ENCODE measurements around the gene KLHL13. TPM values are rescaled to one million over a fixed set of nuclear protein-coding genes. Genes with fewer than 3 reads are reported as not detected.
A peak's percentile ranks its signal among the peaks of the same experiment; 100 is the strongest.
"Not testable (repeated sequence)": the region's sequence is repeated elsewhere in the genome, so short reads cannot be mapped to it uniquely, and the experiment has no call there.

The KLHL13 gene
- total RNA-seq, 1 donor from 2014 or later = under 0.01 TPM

DNA sequence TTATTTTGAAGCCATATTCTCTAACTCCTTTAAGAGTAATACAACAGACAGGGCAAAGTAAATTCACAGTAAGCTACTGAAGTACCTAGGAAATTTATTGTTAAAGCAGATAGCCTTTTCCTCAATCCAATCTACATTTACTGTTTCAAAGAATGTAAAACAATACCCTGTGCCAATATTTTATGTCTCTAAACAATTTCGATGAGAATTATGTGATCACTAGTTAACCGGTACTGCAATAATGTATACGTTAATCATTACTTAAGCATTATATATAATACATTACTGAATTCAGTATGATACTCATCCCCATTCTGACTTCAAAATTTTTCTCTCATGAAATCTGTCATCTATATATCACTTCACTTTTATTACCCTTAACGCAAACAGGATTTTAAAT, 28.5 kb downstream of the KLHL13 start:
- DNase-seq (ENCODE audit: low read depth in 2 of 2) = no peak

DNA sequence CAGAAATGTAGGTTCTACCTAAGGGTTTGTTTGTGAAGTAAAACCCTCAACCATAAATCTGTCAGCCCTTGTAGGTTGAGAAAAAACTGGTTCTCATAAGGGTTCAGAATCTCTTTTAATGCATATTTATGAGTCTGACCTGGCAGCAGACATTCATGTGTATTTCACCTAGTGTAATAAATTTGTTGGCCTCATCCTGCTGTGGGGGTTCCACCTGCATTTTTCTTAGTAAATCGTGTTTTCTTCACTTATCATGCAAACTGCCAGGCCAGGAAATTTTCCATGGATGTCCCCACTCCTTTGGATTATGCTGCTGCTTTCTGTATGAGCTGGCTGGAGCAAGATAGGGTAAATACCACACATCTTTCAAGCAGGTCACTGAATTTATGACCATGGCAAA, 42.4 kb downstream of the KLHL13 start:
- DNase-seq (ENCODE audit: low read depth in 2 of 2) = no peak

DNA sequence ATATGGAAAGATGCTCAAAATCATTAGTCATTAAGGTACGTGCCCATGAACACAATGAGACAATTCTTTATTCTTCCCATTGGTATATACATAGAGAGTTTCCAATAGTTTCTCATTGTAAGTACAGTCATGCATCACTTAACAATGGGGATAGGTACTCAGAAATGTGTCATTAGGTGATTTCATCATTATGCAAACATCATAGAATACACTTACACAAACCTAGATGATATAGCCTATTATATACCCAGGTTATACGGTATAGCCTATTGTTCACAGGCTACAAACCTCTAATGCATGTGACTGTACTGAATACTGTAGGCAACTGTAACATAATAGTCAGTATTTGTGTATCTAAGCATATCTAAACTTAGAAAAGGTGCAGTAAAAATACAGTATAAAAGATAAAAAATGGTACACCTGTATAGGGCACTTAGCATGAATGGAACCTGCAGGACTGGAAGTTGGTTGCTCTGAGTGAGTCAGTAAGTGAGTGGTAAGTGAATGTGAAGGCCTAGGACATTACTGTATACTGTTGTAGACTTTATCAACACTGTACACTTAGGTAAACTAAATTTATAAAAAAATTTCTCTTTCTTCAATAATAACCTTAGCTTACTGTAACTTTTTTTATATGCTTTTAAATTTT, 49.6 kb downstream of the KLHL13 start:
- no peak for DNase-seq (ENCODE audit: low read depth in 2 of 2)

DNA sequence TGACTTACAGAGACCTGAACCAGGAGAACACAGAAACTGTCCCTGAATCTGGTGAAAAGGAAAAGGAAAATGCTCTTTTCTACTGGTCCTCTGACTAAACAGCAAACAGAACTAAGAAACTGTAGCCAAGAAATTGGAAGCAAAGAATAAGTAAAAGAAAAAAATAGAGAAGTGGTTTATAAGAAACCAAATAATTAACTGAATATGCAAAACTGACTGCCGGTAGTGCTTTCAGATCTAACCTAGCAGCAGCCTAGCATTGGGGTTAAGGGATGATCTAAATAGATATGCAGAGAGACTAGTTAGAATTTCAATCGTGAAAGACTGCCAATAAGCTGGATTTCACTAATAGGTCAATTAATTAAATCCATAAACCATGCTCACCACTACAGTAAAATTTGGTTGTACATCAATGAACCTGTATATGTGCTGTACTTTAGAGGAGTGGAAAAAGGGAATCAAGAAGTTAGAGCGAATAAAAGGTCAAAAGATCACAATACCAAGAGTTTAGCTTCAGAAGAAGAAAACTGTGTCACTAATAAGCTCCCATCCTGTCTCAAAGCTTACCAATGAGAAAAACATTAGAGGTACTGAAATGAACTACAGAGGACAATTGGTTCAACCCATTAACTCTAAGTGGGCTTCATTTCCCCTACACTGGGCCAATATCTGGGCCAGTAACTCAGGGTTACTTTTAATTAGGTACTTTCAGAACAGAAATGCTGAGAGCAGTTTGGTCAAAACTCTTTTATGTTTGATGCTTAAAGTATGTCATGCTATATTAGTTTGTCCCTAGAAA, 53.6 kb downstream of the KLHL13 start:
- DNase-seq (ENCODE audit: low read depth in 2 of 2) = no peak

DNA sequence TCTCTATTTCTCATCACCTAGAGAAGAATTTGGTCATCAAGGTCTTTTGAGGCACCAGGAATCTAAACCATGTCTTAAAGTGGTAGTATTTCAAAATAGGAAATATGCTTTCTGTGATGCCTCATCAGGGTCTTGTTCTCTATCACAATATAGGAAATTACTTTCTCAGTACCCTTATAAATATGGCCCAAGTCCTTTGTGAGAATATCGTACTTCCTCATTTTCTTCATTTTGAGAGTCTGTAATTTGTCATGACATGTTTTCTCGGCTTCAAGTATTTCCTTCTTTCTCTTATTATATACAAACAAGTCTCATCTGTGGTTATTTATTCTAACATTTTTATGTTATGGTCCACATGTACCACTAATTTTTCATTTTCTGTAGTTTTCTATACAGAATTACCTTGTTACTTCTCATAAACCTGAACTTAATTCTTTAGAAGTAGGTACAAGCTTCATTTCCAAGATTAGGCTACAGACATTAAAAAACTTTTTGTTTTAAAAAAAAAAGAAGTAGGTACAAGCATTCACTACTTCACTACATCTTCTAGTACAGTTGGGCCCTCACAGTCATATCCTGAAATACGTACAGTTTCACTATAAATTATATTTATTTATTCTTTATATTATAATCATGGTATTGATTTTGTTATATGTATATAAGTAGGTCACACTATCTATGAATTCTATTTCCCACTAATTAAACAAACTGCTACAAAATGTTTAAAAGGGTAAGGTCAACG, 54.4 kb downstream of the KLHL13 start:
- no peak for DNase-seq (ENCODE audit: low read depth in 2 of 2)

DNA sequence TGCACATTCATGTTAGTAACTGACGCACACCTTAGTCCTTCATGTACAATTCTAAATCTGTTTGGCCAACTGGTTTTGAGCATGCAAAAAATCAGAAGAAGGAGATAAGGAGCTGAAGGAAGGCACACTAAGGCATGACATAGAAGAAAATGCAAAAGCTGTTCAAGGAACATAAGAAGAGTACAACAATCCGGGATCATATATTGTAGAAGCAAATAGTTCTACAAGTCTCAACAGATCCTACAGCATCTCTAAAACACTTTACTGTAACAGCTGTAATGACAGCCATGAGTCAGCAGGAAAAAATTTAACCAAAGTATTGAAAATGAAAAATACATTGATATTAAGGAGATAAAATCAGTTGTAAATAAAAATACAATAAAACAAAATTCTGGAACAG, 57.7 kb downstream of the KLHL13 start:
- DNase-seq (ENCODE audit: low read depth in 2 of 2) = no peak

DNA sequence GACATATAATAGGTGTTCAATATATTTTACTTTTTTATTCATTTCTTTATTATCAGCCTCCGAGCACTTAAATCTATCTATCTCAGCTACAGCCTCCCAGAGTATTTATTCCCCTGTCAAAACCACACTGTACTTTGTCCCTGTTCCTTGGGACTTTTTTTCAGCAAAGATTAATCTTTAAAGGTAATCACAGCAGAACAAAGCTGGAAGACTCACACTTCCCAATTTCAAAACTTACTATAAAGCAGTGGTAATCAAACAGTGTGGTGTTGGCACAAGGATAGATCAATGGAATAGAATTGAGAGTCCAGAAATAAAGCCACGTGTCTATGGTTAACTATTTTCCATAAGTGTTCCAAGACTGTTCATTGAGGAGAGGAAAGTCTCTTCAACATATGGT, 59.7 kb downstream of the KLHL13 start:
- DNase-seq (ENCODE audit: low read depth in 2 of 2) = no peak

DNA sequence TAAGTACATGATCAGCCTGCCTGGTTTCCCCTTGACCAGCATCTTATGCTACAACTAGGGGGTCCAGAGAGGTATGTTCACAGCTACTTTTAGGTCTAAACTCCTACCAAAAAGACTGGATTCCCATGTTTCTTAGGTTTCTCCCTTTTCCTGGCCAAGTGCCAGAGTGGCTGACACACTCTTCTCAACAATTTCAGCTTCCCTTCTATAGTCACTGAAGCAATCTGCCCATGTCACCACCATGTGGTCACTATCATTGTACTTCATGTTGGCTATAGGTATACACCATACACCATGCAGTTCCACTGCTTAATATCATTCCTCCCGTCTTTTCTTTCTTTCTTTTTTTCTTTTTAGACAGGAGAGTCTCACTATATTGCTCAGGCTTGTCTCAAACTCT, 66.9 kb downstream of the KLHL13 start:
- DNase-seq (ENCODE audit: low read depth in 2 of 2) = no peak

DNA sequence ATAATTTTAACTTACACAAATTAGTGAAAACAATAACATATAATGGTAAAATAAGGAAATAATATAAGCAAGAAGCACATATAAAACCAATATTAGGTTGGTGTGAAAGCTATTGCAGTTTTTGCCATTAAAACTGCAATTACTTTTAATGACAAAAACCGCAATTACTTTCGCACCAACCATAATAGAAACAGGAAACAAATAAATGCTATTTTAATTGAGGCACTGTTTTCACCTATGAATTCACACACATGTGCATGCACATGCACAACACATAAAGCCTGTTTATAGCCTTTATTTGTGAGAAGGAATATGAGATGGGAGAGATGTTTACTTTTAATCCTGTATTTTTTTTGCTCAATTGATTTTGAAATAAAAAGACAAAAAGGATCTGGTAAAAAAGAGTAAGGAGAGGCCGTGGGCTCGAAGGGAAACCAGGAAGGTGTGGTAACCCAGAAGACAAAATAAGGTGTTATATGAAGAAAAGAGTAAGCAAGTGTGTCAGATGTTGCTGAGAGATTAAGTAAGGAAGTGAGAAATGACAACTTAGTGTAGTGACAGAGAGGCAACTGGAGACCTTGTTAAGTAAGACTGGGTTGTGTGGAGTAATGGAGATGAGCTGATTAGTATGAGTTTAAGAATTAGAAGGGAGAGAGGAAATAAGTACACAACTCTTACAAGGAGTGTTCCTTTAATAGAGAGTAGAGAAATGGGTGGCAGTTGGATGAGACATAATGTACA, 69.0 kb downstream of the KLHL13 start:
- no peak for DNase-seq (ENCODE audit: low read depth in 2 of 2)

DNA sequence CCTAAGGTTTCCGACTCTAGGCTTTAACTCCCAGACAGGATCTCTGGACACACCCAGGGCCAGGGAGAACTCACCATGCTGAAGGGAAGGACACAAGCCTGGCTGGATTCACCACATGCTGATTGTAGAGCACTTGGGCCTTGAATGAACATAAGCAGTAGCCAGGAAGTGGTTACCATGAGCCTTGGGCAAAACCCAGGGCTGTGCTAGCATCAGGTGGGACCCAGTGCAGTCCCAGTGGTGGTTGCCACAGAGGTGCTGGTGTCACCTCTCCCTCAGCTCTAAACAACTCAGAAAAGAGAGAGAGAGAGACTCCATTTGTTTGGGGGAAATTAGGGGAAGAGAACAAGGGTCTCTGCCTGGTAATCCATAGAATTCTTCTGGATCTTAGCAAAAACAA, 77.0 kb downstream of the KLHL13 start:
- DNase-seq (ENCODE audit: low read depth in 2 of 2) = no peak

DNA sequence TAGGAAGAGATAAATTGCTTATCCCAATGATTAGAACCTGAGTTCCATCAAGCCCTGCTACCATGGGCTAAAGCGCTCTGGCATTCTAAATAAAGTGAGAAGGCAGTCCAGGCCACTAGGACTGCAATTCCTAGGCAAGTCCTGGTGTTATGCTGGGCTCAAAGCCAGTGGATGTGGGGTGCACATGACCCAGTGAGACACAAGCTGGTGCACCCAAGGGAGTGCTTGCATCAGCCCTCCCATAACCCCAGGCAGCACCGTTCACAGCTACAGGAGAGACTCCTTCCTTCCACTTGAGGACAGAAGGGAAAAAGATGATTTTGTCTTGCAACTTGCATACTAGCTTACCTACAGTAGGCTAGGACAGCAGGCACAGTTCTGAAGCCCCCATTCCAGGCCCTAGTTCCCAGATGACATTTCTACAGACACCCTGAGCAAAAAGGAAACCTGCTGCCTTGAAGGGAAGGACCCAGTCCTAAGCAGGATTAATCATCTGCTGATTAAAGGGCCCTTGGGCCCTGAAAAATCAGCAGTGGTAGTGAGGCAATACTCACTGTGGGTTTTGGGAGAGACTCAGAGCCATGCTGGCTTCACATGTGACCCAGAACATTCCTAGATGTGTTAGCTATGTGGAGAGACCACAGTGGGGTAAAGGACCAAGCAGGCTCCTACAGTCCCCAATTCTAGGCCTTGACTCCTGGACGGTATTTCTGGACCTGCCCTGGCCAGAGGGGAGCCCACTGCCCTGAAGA, 77.8 kb downstream of the KLHL13 start:
- DNase-seq (ENCODE audit: low read depth in 2 of 2) = no peak

DNA sequence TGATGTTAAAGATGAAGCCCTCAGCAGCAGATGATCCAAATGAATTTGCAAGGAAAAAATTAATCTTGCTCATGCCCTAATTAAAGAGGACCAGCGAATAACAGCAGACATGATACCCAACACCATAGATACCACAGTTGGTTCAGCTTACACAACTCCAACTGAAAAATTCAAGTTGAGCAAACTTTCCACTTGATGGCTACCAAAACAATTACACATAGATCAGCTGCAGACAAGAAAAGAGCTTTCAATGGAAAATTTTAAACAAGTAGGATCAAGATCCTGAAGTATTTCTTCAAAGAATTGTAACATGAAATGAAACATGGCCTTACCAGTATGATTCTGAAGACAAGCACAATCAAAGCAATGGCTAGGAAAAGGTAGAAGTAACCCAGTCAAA, 90.0 kb downstream of the KLHL13 start:
- DNase-seq (ENCODE audit: low read depth in 2 of 2) = no peak

DNA sequence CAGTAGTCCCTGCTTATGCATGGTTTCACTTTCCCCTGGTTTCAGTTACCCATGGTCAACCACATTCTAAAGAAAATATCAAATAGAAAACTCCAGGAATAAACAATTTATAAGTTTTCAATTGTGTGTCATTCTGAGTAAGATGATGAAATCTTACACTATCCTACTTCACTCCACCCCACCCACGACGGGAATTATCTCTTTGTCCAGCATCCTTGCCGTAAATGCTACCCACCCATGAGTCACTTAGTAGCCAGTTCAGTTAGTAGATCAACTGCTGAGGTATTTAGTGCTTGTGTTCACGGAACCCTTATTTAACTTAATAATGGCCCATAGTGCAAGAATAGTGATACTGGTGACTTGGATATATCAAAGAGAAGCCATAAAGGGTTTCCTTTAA, 91.4 kb downstream of the KLHL13 start:
- no peak for DNase-seq (ENCODE audit: low read depth in 2 of 2)

DNA sequence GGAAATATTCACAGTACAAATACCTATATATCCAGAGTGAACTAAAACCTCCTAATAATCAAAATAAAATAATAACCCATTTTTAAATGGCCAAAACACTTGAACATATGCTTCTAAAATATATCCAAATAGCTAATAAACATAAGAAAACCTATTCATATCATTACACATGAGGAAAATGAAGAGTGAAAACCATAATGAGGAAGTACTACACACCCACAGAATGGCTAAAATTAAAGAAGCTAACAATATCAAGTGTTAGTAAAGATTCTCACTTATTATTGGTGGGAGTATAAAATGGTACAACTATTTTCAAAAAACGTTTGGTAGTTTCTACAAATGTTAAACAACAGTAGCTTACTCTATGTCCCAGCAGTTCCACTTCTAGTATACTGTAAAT, 92.1 kb downstream of the KLHL13 start:
- no peak for DNase-seq (ENCODE audit: low read depth in 2 of 2)

DNA sequence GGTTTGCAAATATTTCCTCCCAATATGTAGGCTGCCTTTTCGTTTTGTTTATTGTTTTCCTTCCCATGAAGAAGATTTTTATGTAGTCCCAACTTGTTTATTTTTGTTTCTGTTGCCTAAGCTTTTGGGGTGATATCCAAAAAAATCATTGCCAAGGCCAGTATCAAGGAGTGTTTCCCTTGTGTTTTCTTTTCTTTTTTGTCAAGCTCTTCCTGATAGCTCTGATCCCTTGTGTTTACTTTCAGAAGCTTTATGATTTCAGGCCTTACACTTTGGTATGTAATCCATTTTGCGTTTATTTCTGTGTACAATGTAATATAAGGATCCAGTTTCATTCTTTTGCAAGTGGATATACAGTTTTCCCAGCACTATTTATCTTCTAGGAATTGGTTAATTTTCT, 93.9 kb downstream of the KLHL13 start:
- DNase-seq (ENCODE audit: low read depth in 2 of 2) = no peak

DNA sequence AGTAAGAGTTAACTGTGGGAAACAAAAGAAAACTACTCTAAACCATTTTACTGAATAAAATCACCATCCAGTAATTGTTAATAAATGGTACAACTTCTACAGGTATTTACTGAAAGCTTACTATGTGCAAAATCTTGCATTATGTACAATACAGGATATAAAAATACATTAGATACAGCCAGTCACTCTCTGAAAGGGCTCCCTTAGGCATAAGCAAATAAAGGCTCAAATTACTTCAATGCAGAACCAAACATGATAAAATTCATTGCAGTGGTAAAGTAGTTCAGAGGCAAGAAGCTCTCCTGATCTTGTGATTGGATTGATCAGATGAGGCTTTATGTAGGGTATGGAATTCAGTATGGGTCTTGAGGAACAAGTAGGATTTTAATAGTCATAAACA, 100.2 kb downstream of the KLHL13 start:
- no peak for DNase-seq (ENCODE audit: low read depth in 2 of 2)

DNA sequence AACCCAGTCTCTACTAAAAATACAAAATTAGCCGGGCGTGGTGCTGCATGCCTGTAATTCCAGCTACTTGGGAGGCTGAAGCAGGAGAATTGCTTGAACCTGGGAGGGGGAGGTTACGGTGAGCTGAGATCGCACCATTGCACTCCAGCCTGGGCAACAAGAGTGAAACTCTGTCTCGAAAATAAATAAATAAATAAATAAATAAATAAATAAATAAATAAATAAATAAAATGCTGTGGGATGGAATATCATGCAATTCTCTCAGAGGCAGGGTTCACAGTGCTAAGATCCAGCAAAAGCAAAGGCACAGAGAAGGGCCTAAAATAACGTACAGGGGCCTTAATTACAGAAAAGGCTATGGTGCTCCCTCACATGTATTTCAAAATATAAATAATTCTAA, 114.2 kb downstream of the KLHL13 start:
- DNase-seq (ENCODE audit: low read depth in 2 of 2) = not testable (repeated sequence)

DNA sequence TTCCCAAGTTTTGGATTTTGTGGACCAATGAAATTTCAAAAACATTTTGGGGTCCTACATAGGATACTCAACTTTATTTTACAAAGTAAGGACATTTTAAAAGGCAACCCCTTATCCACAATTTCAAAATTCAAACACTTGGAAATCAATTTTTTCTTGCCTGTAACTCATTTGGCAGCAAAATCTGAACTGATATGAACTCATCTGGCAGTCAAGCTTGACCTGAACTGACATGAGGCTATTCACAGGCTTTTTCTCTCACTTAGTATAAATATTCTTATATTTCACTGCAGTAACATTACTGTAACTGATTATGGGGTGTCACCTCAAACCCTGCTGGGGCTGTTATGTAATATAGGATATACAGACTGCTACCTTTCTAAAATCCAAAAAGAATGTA, 116.1 kb downstream of the KLHL13 start:
- DNase-seq (ENCODE audit: low read depth in 2 of 2) = no peak

DNA sequence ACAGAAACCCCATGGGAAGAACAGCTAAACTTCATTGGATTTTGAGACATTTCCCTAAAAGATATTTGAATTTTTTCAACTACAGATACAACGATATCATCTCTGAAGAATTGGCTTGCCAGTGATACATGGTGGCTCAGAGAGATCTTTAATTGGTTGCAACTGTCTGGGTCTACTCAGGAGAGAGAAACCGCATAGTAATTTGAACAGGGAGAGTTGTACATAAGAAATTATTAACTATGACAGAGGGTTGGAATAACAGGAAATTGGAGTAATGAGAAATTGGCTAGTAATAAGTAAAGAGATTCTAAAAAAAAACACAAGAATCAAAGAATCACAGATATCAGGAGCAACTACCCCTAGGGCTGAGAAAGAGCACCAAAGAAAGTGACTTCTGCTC, 118.4 kb downstream of the KLHL13 start:
- no peak for DNase-seq (ENCODE audit: low read depth in 2 of 2)

DNA sequence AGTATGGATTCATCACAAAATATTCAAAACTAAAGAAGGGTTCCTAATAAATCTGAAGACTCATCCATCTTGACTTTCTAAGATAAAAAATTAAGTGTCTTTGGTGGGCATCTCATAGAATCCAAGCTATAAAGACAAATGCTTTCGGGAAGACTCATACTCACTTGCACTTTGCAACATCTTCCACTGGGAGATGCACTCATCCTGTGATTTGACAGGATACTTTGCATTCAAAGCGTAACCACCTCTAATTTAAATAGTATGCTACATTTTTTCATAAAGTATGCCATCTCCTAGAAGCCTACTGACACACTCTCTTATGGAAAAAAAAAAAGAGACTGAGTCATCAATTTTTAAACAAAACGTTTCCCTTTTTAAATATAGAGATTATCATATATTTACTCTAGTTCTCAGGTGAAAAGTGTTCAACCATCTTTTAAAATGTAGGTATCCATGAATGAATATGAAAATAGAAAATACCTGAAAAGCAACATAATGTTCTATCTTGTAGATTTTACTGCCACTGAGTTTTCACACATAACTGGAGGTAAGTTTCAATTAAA, 119.6 kb downstream of the KLHL13 start:
- DNase-seq (ENCODE audit: low read depth in 2 of 2) = peak in 1 of 2 donors; percentile 3

DNA sequence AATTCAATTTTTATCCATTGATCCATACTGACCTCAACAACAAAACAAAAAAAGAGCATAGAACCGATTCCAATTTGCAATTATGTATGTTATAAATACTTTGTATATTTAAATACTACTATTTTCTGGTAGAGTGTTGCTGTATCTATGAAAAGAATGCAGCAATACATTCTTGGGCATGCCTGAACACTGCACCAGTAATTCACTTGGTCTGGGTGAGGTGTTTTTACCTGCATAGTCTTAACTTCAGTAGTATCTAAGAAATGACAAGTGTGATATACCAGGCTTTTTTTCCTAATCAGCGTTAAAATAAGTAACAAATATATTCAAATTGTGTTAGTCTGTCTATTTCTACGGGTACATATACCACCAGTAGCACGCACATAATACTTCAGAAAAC, 120.2 kb downstream of the KLHL13 start:
- no peak for DNase-seq (ENCODE audit: low read depth in 2 of 2)
